ENCODE measurements around the gene ZNF622. TPM values are rescaled to one million over a fixed set of nuclear protein-coding genes. Genes with fewer than 3 reads are reported as not detected.
A peak's percentile ranks its signal among the peaks of the same experiment; 100 is the strongest.

The ZNF622 gene
- total RNA-seq, 1 donor from 2014 or later = 24.3 TPM

- TF ChIP-seq CTCF (conservative IDR thresholded peaks at IDR 0.05) = no peak
- no peak for DNase-seq (ENCODE audit: extremely low spot score, unreplicated experiment)
- Mint-ChIP-seq H3K36me3 (no peaks in the 10 kb centered on the region), H3K4me1 (ENCODE audit: unreplicated experiment) (no peaks in the 10 kb centered on the region), H3K9me3 (no peaks in the 10 kb centered on the region), H3K27me3 (no peaks in the 10 kb centered on the region), H3K27ac (peak overlapping the region; percentile 0), H3K4me3 (no peak overlapping the region)
These were observed 21.9 kb upstream of the ZNF622 start for GRCh38 chr5:16487456-16487855.

GRCh38 chr5:16486711-16487111 lies 21.1 kb upstream of the ZNF622 start:
- H3K27ac Mint-ChIP-seq = no peak overlapping the region
- no peak overlapping the region for H3K4me3 Mint-ChIP-seq
- no peaks in the 10 kb centered on the region for H3K36me3 Mint-ChIP-seq
- H3K27me3 Mint-ChIP-seq = no peaks in the 10 kb centered on the region
- no peak for TF ChIP-seq CTCF (conservative IDR thresholded peaks at IDR 0.05)
- H3K4me1 Mint-ChIP-seq (ENCODE audit: unreplicated experiment) = no peaks in the 10 kb centered on the region
- no peaks in the 10 kb centered on the region for H3K9me3 Mint-ChIP-seq
- no peak for DNase-seq (ENCODE audit: extremely low spot score, unreplicated experiment)

- no peaks in the 10 kb centered on the region for H3K4me1 Mint-ChIP-seq (ENCODE audit: unreplicated experiment)
- TF ChIP-seq CTCF (conservative IDR thresholded peaks at IDR 0.05) = no peak
- no peak overlapping the region for H3K27ac Mint-ChIP-seq
- no peaks in the 10 kb centered on the region for H3K36me3 Mint-ChIP-seq
- H3K9me3 Mint-ChIP-seq = no peaks in the 10 kb centered on the region
- H3K4me3 Mint-ChIP-seq = no peak overlapping the region
- DNase-seq (ENCODE audit: extremely low spot score, unreplicated experiment) = no peak
- no peaks in the 10 kb centered on the region for H3K27me3 Mint-ChIP-seq
These were observed 20.1 kb upstream of the ZNF622 start for GRCh38 chr5:16485656-16486055.

GRCh38 chr5:16484081-16484480 lies 18.5 kb upstream of the ZNF622 start:
- Mint-ChIP-seq H3K27me3 (no peaks in the 10 kb centered on the region), H3K9me3 (no peaks in the 10 kb centered on the region), H3K4me1 (ENCODE audit: unreplicated experiment) (no peaks in the 10 kb centered on the region), H3K36me3 (no peaks in the 10 kb centered on the region), H3K27ac (no peak overlapping the region), H3K4me3 (no peak overlapping the region)
- TF ChIP-seq CTCF (conservative IDR thresholded peaks at IDR 0.05) = no peak
- DNase-seq (ENCODE audit: extremely low spot score, unreplicated experiment) = no peak

GRCh38 chr5:16483361-16483760 lies 17.8 kb upstream of the ZNF622 start:
- Mint-ChIP-seq H3K36me3 (no peaks in the 10 kb centered on the region), H3K4me3 (no peak overlapping the region), H3K27ac (no peak overlapping the region), H3K9me3 (no peaks in the 10 kb centered on the region), H3K4me1 (ENCODE audit: unreplicated experiment) (no peaks in the 10 kb centered on the region), H3K27me3 (no peaks in the 10 kb centered on the region)
- DNase-seq (ENCODE audit: extremely low spot score, unreplicated experiment) = no peak
- no peak for TF ChIP-seq CTCF (conservative IDR thresholded peaks at IDR 0.05)

- no peak for TF ChIP-seq CTCF (conservative IDR thresholded peaks at IDR 0.05)
- no peaks in the 10 kb centered on the region for H3K4me1 Mint-ChIP-seq (ENCODE audit: unreplicated experiment)
- H3K36me3 Mint-ChIP-seq = no peaks in the 10 kb centered on the region
- no peak overlapping the region for H3K4me3 Mint-ChIP-seq
- no peaks in the 10 kb centered on the region for H3K27me3 Mint-ChIP-seq
- DNase-seq (ENCODE audit: extremely low spot score, unreplicated experiment) = no peak
- no peaks in the 10 kb centered on the region for H3K9me3 Mint-ChIP-seq
- H3K27ac Mint-ChIP-seq = no peak overlapping the region
These were observed 17.3 kb upstream of the ZNF622 start for GRCh38 chr5:16482891-16483290.

Measured in type B pancreatic cell (in vitro differentiated cells).